NCI-H1694 treated with DMSO at 0.1 percent for 48 hours (cell line): ENCODE data around the gene OR2S2.
"Not testable (repeated sequence)": the region's sequence is repeated elsewhere in the genome, so short reads cannot be mapped to it uniquely, and the experiment has no call there.

Source experiments
- DNase-seq: peaks from one replicate; lab custom pipeline; 2025; lab: John Stamatoyannopoulos, UW

Gene OR2S2

DNA sequence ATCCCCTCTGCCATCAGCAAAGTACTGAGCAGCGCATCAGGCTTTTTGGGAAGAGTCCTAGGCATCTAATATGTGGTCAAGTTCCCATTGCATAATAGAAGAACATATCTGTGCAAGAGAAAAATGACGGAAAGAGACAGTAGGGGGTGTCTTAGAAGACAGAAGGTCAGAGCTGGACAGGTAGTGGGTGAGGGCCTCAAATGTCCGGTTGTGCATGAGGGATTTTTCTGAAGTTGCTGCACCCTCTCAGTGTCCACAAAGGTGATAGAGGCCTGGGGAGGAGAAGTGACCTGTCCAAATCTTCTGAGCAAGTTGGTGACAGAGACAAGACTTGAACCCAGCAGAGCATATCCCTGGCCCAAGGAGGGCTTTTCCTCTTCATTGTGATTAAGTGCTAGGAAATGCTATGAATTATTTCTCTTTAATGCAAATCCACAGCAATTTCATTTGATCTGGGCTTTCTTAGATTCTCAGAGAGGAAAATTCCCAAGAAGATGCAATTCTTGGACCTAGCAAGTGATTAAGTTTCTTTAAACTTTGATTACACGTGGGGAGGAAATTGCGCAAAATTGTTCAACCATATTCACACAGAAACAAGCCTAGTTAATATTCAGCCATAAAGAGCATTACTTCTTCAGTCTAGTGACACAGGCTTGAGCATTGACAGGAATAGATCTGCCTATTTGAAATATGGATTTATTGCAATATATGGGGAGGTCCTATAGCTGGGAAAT, at the start of gene OR2S2:
Gene OR2S2 (minus strand): TSS at position 51 of the 734 bp plus-strand sequence. CDS start 56 bp downstream, outside the sequence.
- no peak for DNase-seq

DNA sequence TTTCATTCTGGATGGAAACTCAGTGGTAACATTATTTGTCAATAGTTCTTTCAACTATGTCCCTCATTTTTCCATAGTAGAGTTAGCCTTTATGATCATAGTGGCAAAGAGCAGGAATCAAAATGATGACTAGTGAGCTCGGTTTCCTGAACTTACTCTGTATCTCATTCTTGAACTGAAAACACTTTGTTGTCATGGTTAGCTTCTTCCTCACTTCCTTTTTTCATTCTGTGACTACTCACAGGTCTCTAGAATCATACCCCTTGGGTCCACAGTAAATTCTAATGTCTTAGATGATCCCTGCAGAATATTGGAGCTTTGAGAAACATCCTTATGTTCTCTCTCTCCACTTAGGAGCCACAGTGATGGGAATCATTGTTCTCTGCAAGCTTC, 49.4 kb upstream of the OR2S2 start:
- no peak for DNase-seq

- DNase-seq = no peak
Measured at GRCh38 chr9:36006549-36007315, 48.8 kb upstream of the OR2S2 start.

GRCh38 chr9:36005891-36006290, 47.9 kb upstream of the OR2S2 start:
- no peak for DNase-seq

GRCh38 chr9:35998333-35998732, 40.4 kb upstream of the OR2S2 start:
- no peak for DNase-seq

DNA sequence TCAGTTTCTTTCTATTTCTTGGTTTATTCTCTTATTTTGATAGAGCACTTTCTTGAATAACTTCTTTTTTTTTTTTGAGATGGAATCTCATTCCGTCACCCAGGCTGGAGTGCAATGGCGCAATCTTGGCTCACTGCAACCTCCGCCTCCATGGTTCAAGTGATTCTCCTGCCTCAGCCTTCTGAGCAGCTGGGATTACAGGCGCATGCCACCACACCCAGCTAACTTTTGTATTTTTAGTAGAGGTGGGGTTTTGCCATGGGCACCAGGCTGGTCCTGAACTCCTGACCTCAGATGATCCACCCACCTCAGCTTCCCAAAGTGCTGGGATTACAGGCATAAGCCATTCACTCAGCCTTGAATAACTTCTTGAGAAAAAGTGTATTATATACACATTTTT, 39.1 kb upstream of the OR2S2 start:
- DNase-seq = not testable (repeated sequence)

DNA sequence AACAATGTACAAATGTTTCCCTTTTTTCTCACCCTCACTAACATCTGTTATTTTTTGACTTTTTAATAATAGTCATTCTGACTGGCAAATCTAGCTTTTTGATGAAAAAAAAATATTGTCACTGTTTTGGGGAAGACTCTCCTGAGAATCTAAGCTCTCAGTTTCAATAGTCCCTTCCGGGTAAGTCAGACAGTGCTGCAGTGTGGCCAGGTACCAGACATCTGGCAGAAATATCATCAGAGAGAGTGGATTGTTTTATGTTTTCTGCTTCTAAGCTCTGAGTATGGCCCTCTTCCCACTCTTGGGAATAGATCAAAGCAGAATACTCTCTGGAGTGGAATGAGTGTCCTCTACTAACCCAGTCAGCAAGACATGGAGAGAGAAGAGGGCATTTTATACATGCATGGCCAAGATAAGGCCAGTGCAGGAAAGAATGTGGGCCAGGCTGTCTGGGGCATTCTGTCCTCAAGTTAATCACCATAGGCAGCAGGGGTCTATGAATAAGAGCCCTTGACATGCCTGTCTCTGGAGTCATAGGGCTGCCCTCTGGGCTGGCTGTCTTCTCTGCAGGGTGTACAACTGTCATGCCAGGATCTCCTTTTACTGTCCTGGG, 38.5 kb upstream of the OR2S2 start:
- no peak for DNase-seq

GRCh38 chr9:35994959-35995358, 37.0 kb upstream of the OR2S2 start:
- no peak for DNase-seq

DNA sequence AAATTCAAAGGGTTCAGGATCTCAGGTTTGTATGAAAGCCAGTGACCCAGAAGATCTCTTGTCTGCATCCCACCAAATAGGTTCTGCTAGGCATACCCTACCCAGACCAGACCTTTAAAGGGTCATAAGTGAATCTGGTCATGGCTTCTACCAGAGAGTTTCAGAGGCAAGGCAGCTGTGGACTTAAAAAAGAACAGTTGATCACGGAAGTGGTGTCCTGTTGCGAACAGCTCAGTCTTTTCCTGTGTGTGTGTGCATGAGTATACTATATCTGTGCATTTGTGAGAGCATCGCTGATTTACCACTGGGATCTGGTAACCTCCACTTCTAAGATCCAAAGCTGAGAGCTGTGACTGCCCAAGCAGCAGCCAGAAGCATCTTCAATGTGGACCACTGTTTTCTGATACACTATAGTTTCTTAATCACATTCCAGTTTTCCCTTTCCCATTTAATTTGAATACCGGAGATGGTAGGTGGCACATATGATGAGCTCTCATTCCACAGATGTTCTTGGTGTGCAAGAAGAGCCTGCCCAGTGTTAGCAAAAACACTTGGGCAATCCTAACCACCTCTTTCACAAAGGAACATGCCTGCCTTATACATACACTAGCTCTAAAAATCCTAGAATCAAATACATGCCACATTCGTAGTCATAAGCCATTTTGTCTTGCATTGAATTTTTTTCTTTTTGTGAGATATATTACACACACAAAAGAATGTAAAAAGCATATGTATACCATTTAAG, 36.2 kb upstream of the OR2S2 start:
- DNase-seq = no peak

DNA sequence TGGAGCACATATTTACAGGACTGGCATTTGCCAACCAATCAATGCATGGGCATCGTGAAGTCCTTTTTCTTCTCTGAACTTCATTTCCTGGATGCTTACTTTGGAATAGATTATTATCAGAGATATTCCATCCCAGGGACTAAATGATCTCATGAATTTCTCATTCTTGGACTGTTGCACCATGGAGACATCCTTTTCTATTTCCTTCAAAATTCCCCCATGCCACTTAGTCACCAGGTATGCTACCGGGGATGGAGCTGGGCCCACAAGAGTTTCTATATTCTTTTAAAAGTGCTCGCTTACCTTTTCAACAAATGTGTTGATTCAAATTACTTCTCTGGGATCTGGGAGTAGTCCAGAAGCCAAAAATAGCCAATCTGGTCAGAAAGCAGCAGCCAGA, 35.2 kb upstream of the OR2S2 start:
- DNase-seq = not testable (repeated sequence)

- no peak for DNase-seq
Measured at GRCh38 chr9:35990155-35990554, 32.2 kb upstream of the OR2S2 start.

GRCh38 chr9:35984021-35984420, 26.1 kb upstream of the OR2S2 start:
- DNase-seq = no peak

DNA sequence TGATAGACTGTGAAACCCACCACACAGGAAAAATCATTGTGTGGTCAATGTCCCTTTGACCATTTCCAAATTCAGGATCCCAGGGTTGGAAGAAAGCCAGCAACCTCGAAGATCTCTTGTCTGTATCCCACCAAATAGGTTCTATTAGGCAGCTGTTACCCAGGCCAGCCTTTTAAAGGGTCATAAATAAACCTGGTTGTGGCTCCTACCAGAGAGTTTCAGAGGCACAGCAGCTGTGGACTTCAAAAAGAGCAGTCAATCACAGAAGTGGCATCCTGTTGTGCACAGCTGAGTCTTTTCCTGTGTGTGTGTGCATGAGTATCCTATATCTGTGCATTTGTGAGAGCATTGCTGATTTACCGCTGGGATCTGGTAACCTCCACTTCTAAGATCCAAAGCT, 23.7 kb upstream of the OR2S2 start:
- no peak for DNase-seq

DNA sequence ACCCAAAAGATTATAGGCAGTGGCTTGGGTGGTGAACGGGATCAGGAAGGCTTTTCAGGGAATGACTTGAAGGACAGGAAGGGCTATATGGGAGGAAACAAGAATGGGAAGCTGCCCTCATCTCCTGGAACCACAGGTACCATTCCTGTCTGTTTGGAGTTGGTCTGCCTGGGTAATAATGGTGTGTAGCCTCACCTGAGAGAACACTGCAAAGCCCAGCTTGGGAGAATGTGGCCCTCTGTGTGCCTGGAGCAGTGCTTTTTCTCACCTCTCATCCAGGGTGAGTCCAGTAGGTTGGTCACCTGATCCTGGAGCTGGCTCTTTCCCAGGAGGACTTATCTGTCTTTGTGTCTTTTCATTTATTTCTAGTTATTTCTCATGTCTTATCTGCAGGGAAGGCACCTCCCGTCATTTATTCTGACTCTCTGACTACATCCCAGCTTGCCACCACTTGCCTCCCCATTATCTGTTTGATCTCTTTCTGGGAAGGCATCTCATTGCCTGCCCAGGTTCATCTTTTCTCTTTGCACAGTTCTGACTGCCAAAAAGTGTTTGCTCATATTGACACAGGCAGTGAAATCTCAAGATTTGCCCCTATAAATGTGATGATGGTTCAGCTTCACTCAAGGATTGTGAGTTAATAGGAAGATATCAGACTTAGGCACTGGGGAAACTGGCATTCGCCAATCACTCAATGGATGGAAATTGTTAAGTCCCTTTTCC, 22.5 kb upstream of the OR2S2 start:
- DNase-seq = no peak

GRCh38 chr9:35978792-35979191, 20.8 kb upstream of the OR2S2 start:
- no peak for DNase-seq

- no peak for DNase-seq
Measured at GRCh38 chr9:35976726-35977125, 18.8 kb upstream of the OR2S2 start.

- no peak for DNase-seq
Measured at GRCh38 chr9:35974800-35975199, 16.8 kb upstream of the OR2S2 start.

- no peak for DNase-seq
Measured at GRCh38 chr9:35972093-35972492, 14.1 kb upstream of the OR2S2 start.

DNA sequence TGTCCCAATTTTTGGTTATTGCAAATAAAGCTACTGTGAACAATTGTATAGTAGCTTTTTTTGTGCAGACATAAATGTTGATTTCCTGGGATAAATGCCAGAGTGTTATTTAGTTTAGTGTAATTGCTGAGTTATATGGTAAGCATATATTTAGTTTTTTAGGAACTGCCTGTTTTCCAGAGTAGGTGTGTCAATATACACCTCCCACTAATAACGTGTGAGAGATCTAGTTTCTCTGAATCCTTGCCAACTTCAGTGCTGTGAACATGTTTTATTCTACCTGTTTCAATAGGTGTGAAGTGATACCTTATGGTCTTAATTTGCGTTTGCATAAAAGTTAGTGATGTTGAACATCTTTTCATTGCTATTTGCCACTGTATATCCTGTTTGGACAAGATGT, 9.1 kb upstream of the OR2S2 start:
- no peak for DNase-seq

DNA sequence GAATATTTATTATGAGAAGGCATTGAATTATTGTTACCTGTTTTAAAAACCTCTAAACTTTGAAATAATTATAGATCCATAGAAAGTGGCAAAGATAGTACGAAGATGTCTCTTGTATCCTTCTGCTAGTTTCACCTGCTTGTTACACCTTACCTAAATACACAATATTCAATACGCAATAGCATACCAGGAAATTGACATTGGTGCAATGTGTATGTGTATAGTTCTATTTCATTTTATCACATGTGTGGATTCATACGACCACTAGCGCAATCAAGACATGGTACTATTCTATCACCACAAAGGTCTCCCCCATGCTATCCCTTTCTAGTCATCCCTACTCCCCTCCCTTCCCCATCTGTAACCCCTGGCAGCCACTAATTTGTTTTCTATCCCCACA, 8.5 kb upstream of the OR2S2 start:
- no peak for DNase-seq

GRCh38 chr9:35965011-35965410, 7.1 kb upstream of the OR2S2 start:
- no peak for DNase-seq
